ENCODE measurements around the gene FBXO38. TPM values are rescaled to one million over a fixed set of nuclear protein-coding genes. Genes with fewer than 3 reads are reported as not detected.

Gene FBXO38
- total and polyA plus RNA-seq, 9 donors = 21.0 to 30.8 (median 25.0) TPM

DNA sequence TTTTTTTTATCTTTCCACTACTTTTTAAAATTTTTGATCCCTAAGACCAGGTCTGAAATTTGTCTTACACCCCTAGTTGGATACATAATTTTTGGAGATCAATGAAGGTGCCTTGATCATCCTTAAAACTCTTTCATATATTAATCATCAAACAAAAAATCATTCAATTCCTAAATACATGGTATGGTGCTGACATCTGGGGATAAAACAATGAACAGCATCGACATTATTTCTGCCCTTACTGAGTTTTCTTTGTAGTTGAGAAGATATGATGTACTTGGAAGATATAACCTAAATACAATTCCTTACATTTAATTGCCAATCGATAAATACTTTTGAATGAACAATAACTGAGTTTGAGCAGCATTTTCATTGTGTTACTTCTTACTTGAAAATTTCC is 30.1 kb upstream of the FBXO38 start:
- Histone ChIP-seq H3K4me1 (ENCODE audit: control insufficient read depth, insufficient read depth, low read length) (no peaks in the 10 kb centered on the region), H3K27ac (ENCODE audit: low read length) (no peak overlapping the region), H3K9me3 (replicated peaks; ENCODE audit: control insufficient read depth, low read depth, low read length) (no peaks in the 10 kb centered on the region), H3K4me3 (ENCODE audit: low read length) (no peak overlapping the region), H3K36me3 (ENCODE audit: control insufficient read depth, insufficient read depth, low read length) (no peaks in the 10 kb centered on the region), H3K27me3 (ENCODE audit: control insufficient read depth, insufficient read depth, low read length) (no peaks in the 10 kb centered on the region)
- WGBS (ENCODE audit: insufficient coverage) = no CpG with 5 or more reads among the region's 2 CpGs
- DNase-seq = no peak

DNA sequence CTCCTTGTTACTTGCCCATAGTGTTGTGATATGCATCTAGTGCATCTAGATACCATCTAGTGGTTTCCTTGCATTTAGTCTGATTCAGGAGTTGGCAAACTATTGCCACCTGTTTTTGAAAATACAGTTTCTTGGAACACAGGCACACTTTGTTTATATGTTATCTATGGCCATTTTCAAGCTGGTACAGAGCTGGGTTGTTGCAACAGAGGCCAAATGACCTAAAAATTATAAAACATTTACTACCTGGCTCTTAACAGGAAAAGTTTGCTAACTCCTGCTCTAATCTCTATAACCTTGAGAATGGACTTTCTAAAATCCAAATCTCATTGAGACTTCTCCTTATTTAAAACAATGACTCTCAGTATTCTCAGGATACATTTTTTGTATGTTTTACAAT is 19.4 kb upstream of the FBXO38 start:
- no peak for DNase-seq
- no peaks in the 10 kb centered on the region for H3K4me1 ChIP-seq (ENCODE audit: control insufficient read depth, insufficient read depth, low read length)

DNA sequence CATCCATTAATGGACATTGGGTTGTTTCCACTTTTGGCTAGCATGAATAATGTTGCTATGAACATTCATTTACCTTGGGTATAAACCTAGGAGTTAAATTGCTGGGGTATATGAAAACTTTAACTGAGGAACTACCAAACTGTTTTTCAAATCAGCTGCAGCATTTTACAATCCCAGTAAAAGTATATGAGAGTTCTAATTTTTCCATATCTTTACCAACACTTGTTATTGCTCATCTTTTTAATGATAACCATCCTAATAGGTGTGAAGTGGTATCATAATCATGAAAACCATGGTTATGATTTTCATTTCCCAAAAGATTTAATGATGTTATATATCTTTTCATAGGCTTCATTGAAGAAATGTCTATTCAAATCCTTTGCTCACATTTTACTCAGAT is 15.5 kb upstream of the FBXO38 start:
- Histone ChIP-seq H3K9me3 (replicated peaks; ENCODE audit: control insufficient read depth, low read depth, low read length) (peaks cover 3% of the 10 kb centered on the region), H3K36me3 (ENCODE audit: control insufficient read depth, insufficient read depth, low read length) (no peaks in the 10 kb centered on the region), H3K27ac (ENCODE audit: low read length) (no peak overlapping the region), H3K27me3 (ENCODE audit: control insufficient read depth, insufficient read depth, low read length) (no peaks in the 10 kb centered on the region), H3K4me1 (ENCODE audit: control insufficient read depth, insufficient read depth, low read length) (no peaks in the 10 kb centered on the region), H3K4me3 (ENCODE audit: low read length) (no peak overlapping the region)
- DNase-seq = no peak

More for the DNA sequence above, 19.4 kb upstream of the FBXO38 start:
- Histone ChIP-seq H3K27ac (ENCODE audit: low read length) (no peak overlapping the region), H3K9me3 (replicated peaks; ENCODE audit: control insufficient read depth, low read depth, low read length) (peaks cover 3% of the 10 kb centered on the region), H3K4me3 (ENCODE audit: low read length) (no peak overlapping the region), H3K36me3 (ENCODE audit: control insufficient read depth, insufficient read depth, low read length) (no peaks in the 10 kb centered on the region), H3K27me3 (ENCODE audit: control insufficient read depth, insufficient read depth, low read length) (no peaks in the 10 kb centered on the region)

DNA sequence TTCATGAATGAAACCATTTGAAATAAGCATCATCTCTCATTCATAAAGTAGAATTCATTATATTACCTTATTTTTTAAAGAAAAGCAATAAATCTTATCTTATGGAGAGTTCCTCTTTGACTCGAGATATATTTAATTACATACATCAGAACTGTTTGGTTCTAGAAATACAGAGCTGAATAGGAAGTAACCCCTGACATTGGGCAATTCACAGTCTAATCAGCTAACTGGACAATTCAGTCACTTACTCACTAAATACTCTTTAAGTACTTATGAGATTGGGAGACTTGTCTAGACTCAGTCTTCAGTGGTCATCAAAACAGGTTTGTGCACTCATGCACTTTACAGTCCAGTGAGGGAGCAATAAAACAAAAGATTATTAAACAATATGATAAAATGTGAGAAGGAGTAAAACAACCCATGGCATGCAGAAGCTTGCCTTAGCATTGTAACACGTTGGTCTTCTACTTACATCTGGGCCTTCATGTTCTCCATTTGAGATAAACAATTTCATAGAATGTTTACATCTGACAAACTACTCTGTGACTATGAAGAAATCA is 11.5 kb upstream of the FBXO38 start:
- DNase-seq = no peak
- Histone ChIP-seq H3K4me1 (ENCODE audit: control insufficient read depth, insufficient read depth, low read length) (no peaks in the 10 kb centered on the region), H3K27me3 (ENCODE audit: control insufficient read depth, insufficient read depth, low read length) (no peaks in the 10 kb centered on the region), H3K27ac (ENCODE audit: low read length) (no peak overlapping the region), H3K9me3 (replicated peaks; ENCODE audit: control insufficient read depth, low read depth, low read length) (peaks cover 3% of the 10 kb centered on the region), H3K4me3 (ENCODE audit: low read length) (no peak overlapping the region), H3K36me3 (ENCODE audit: control insufficient read depth, insufficient read depth, low read length) (no peaks in the 10 kb centered on the region)
- WGBS (ENCODE audit: insufficient coverage) = no CpG with 5 or more reads among the region's 2 CpGs

DNA sequence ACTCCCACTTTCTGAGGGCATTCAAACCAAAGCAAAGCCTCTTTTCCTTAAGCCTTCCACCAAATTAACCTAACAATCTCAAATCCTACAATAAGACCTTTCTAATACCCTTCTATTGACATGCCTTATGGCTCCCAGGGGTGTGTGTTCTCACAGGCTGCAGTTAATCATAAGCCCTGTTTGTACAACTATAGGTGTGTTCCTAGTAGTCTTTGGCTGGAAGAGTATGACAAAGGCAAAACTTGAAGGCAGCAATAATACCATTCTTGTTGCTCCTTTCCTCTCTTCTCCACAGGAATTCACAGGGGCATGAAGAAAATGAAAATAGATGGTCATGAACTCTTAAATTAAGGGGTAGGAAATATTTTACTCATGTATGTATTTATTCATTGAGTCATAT is 10.9 kb upstream of the FBXO38 start:
- Histone ChIP-seq H3K27ac (ENCODE audit: low read length) (no peak overlapping the region), H3K4me3 (ENCODE audit: low read length) (no peak overlapping the region), H3K9me3 (replicated peaks; ENCODE audit: control insufficient read depth, low read depth, low read length) (peaks cover 3% of the 10 kb centered on the region), H3K36me3 (ENCODE audit: control insufficient read depth, insufficient read depth, low read length) (no peaks in the 10 kb centered on the region), H3K4me1 (ENCODE audit: control insufficient read depth, insufficient read depth, low read length) (no peaks in the 10 kb centered on the region), H3K27me3 (ENCODE audit: control insufficient read depth, insufficient read depth, low read length) (no peaks in the 10 kb centered on the region)
- DNase-seq = no peak

DNA sequence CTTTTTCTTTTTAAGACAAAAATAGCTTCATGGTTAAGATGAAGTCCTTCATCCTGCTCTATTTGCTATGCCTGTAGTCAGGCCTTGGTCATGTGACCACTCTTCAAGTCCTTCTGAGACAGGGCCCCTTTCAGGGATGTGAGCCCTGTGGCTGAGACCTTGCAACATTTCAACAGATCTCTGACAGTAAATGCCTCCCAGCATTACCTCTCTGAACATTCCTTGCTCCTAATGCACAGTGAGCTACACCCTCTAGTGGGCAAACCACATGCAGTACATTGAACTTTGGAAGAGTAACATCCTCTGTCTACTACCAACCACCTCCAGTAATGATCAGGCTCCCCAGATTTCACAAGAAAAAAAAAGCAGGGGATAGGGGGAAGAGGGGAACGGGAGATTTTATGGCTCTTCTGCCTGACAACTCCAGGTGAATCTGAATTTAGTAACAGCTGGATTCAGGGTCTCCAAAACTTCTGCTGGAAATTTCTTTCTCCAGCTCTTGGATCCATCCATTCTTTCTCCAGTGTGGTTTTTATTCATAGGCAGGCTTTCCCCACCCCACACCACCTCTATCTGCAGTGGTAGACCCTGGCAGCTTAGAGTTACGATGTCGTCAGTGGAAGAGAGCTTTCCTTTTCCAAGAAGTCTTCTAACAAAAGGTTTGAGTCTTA is 8.9 kb upstream of the FBXO38 start:
- DNase-seq = peak; percentile 32
- no peak overlapping the region for H3K4me3 ChIP-seq (ENCODE audit: low read length)
- H3K9me3 ChIP-seq (replicated peaks; ENCODE audit: control insufficient read depth, low read depth, low read length) = no peaks in the 10 kb centered on the region
- no peaks in the 10 kb centered on the region for H3K27me3 ChIP-seq (ENCODE audit: control insufficient read depth, insufficient read depth, low read length)
- WGBS (ENCODE audit: insufficient coverage) = no CpG with 5 or more reads among the region's 3 CpGs
- no peak overlapping the region for H3K27ac ChIP-seq (ENCODE audit: low read length)
- no peaks in the 10 kb centered on the region for H3K36me3 ChIP-seq (ENCODE audit: control insufficient read depth, insufficient read depth, low read length)
- H3K4me1 ChIP-seq (ENCODE audit: control insufficient read depth, insufficient read depth, low read length) = no peaks in the 10 kb centered on the region

DNA sequence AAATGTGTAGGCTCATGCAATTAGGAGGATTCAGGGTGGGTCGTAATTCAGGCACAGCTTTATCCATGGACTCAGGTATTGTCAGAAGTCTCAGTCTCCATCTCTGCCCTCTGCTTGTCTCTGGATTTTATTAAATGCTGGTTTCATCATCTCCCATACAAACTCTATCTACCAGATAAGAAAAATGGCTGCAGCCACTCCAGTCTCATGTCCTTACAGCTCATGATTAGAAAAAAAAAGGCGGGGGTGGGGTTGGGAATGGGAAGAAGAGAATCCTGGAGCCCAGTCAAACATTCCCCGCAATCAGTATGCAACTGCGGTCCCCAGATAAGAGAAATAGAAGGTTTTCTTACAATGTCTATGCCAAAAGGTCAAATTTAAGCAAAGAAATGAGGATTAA is 7.6 kb upstream of the FBXO38 start:
- no peaks in the 10 kb centered on the region for H3K27me3 ChIP-seq (ENCODE audit: control insufficient read depth, insufficient read depth, low read length)
- H3K4me3 ChIP-seq (ENCODE audit: low read length) = no peak overlapping the region
- H3K4me1 ChIP-seq (ENCODE audit: control insufficient read depth, insufficient read depth, low read length) = no peaks in the 10 kb centered on the region
- no peaks in the 10 kb centered on the region for H3K9me3 ChIP-seq (replicated peaks; ENCODE audit: control insufficient read depth, low read depth, low read length)
- H3K27ac ChIP-seq (ENCODE audit: low read length) = no peak overlapping the region
- WGBS (ENCODE audit: insufficient coverage) = no CpG with 5 or more reads among the region's 4 CpGs
- no peaks in the 10 kb centered on the region for H3K36me3 ChIP-seq (ENCODE audit: control insufficient read depth, insufficient read depth, low read length)
- no peak for DNase-seq

DNA sequence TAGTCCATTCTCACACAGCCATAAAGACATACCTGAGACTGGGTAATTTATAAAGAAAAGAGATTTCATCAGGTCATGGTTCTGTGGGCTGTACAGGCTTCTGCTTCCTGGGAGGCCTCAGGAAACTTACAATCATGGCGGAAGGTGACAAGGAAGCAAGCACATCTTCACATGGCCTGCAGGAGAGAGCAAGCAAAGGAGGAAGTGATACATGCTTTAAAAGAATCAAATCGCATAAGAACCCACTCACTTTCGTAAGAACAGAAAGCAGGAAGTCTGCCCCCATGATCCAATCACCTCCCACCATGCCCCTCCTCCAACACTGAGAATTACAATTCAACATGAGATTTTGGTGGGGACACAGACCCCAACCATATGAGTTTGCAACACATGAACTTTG is 5.1 kb upstream of the FBXO38 start:
- Histone ChIP-seq H3K27ac (ENCODE audit: low read length) (no peak overlapping the region), H3K4me3 (ENCODE audit: low read length) (no peak overlapping the region), H3K9me3 (replicated peaks; ENCODE audit: control insufficient read depth, low read depth, low read length) (no peaks in the 10 kb centered on the region), H3K27me3 (ENCODE audit: control insufficient read depth, insufficient read depth, low read length) (no peaks in the 10 kb centered on the region), H3K36me3 (ENCODE audit: control insufficient read depth, insufficient read depth, low read length) (no peaks in the 10 kb centered on the region), H3K4me1 (ENCODE audit: control insufficient read depth, insufficient read depth, low read length) (no peaks in the 10 kb centered on the region)
- no peak for DNase-seq
- WGBS (ENCODE audit: insufficient coverage) = 86% methylated on average over 1 of the region's 3 CpGs

DNA sequence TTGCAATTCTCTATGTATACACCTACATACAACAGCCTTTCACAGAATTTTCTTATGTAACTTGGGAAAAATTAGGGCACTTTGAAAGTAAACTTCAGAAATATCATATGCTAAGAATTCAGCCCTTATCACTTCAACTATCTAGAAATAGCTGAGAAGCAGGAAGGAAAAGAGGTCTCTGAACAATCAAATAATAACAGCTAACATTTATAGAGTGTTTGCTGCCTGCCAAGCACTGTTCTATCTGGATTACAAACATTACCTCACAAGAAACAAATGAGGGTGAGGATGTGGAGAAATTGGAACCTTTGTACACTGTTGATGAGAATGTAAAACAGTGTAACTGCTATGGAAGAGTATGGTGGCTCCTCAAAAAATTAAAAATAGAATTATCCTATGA is 4.4 kb upstream of the FBXO38 start:
- Histone ChIP-seq H3K9me3 (replicated peaks; ENCODE audit: control insufficient read depth, low read depth, low read length) (no peaks in the 10 kb centered on the region), H3K4me3 (ENCODE audit: low read length) (no peak overlapping the region), H3K4me1 (ENCODE audit: control insufficient read depth, insufficient read depth, low read length) (peaks cover under 1% of the 10 kb centered on the region), H3K27me3 (ENCODE audit: control insufficient read depth, insufficient read depth, low read length) (no peaks in the 10 kb centered on the region), H3K27ac (ENCODE audit: low read length) (no peak overlapping the region), H3K36me3 (ENCODE audit: control insufficient read depth, insufficient read depth, low read length) (no peaks in the 10 kb centered on the region)
- no peak for DNase-seq

DNA sequence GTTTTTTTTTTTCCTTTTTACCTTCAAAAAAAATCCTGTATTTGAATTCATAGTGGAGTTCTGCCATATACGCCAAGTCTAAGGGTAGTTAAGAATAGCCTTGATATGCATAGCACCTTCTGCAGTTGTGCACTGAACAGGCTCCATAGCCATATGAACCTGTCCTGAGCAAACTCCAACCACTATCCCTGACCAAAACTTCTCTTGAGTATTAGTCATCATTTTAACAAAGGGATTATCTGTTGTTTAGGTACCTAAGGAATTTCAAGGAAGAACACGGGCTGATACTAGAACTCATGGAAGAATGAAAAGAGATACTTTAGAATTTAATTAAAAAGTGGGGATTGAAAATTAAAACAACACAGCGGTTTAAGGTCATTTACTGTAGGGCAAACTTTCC is 1.9 kb upstream of the FBXO38 start:
- no peaks in the 10 kb centered on the region for H3K36me3 ChIP-seq (ENCODE audit: control insufficient read depth, insufficient read depth, low read length)
- no peak overlapping the region for H3K4me3 ChIP-seq (ENCODE audit: low read length)

DNA sequence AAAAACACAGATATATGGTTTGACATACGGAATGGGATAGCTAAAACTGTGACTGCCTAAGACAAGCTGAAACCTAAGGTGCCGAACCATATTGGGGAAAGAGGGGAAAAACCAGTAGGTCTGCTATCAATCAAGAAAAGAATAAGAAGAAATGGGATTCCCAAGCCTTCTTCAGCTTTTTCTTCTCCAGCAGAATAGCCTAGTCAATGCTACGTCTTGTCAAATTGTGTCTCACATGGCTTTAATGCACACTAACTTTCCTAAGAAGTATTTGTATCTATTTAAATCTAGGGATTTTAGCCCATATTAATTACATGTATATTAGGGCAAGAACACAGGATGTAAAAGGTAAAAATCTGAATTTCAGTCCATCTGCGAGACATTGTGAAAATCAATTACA is 797 bp upstream of the FBXO38 start:
- Histone ChIP-seq H3K4me1 (ENCODE audit: control insufficient read depth, insufficient read depth, low read length) (peaks cover 8% of the 10 kb centered on the region), H3K4me3 (ENCODE audit: low read length) (peak overlapping the region; percentile 96), H3K9me3 (replicated peaks; ENCODE audit: control insufficient read depth, low read depth, low read length) (no peaks in the 10 kb centered on the region), H3K27ac (ENCODE audit: low read length) (peak overlapping the region; percentile 95), H3K27me3 (ENCODE audit: control insufficient read depth, insufficient read depth, low read length) (no peaks in the 10 kb centered on the region), H3K36me3 (ENCODE audit: control insufficient read depth, insufficient read depth, low read length) (peaks cover 2% of the 10 kb centered on the region)
- 60% methylated on average over 1 of the region's 4 CpGs for WGBS (ENCODE audit: insufficient coverage)
- peak; percentile 25 for DNase-seq

More for the DNA sequence above, 1.9 kb upstream of the FBXO38 start:
- DNase-seq = no peak
- Histone ChIP-seq H3K9me3 (replicated peaks; ENCODE audit: control insufficient read depth, low read depth, low read length) (no peaks in the 10 kb centered on the region), H3K4me1 (ENCODE audit: control insufficient read depth, insufficient read depth, low read length) (peaks cover 8% of the 10 kb centered on the region), H3K27me3 (ENCODE audit: control insufficient read depth, insufficient read depth, low read length) (no peaks in the 10 kb centered on the region), H3K27ac (ENCODE audit: low read length) (no peak overlapping the region)
- WGBS (ENCODE audit: insufficient coverage) = 100% methylated on average over 1 of the region's 3 CpGs

Measured in muscle of leg (tissue), 11 donors.